ENCODE results near the gene SPIN2A. TPM values are rescaled to one million over a fixed set of nuclear protein-coding genes. Genes with fewer than 3 reads are reported as not detected.

The SPIN2A gene
- total and polyA plus RNA-seq, 2 experiments from 2014 or later = 1.4 to 5.2 TPM

GRCh38 chrX:57138674-57139073 lies 1.5 kb upstream of the SPIN2A start:
- Mint-ChIP-seq H3K4me1 (peaks cover 16% of the 10 kb centered on the region), H3K27ac (no peak overlapping the region), H3K36me3 (ENCODE audit: low read depth) (peaks cover 8% of the 10 kb centered on the region), H3K4me3 (no peak overlapping the region), H3K9me3 (no peaks in the 10 kb centered on the region; the same call in 2 of the 3 replicates), H3K27me3 (ENCODE audit: insufficient read depth, low read depth, poor library complexity) (no peaks in the 10 kb centered on the region)
- Histone ChIP-seq H3K79me2 (replicated peaks; ENCODE audit: insufficient read depth) (no peaks in the 10 kb centered on the region), H3K4me1 (ENCODE audit: insufficient read depth) (peaks cover 4% of the 10 kb centered on the region; the same call in 1 of the 2 replicates), H3F3A (replicated peaks; ENCODE audit: low read depth) (no peaks in the 10 kb centered on the region), H2AFZ (no peak overlapping the region), H3K4me3 (no peak overlapping the region), H3K36me3 (ENCODE audit: insufficient read depth) (no peaks in the 10 kb centered on the region), H3K27me3 (ENCODE audit: insufficient read depth) (no peaks in the 10 kb centered on the region), H3K4me2 (no peak overlapping the region), H3K27ac (ENCODE audit: low read depth) (no peak overlapping the region), H3K9me2 (ENCODE audit: insufficient read depth) (no peaks in the 10 kb centered on the region), H4K20me1 (replicated peaks; ENCODE audit: insufficient read depth) (no peaks in the 10 kb centered on the region)
- ATAC-seq (no peak), DNase-seq (ENCODE audit: low spot score) (no peak)
- TF ChIP-seq REST (IDR thresholded peaks at IDR 0.05; ENCODE audit: unreplicated experiment) = no peak
- TF ChIP-seq ZNF462 (CRISPR knock-in tag; IDR thresholded peaks at IDR 0.05) = no peak
- no peak for TF ChIP-seq POLR2AphosphoS5 (IDR thresholded peaks at IDR 0.05; ENCODE audit: low read depth)
- TF ChIP-seq ETS1 (IDR thresholded peaks at IDR 0.05) = no peak
- TF ChIP-seq CTCF (conservative IDR thresholded peaks at IDR 0.05; ENCODE audit: low read depth in 2 of 2) = no peak
- no peak for TF ChIP-seq ZNF114 (CRISPR knock-in tag; IDR thresholded peaks at IDR 0.05)
- TF ChIP-seq CREB1 (CRISPR knock-in tag; IDR thresholded peaks at IDR 0.05; ENCODE audit: low read depth) = no peak
- TF ChIP-seq ZNF331 (CRISPR knock-in tag; IDR thresholded peaks at IDR 0.05; ENCODE audit: low read depth) = no peak
- TF ChIP-seq STAT1 (IDR thresholded peaks at IDR 0.05; ENCODE audit: unreplicated experiment) = no peak
- no peak for TF ChIP-seq EZH2 (IDR thresholded peaks at IDR 0.05; ENCODE audit: low read depth, unreplicated experiment)
- no peak for TF ChIP-seq EZH2phosphoT487 (IDR thresholded peaks at IDR 0.05; ENCODE audit: unreplicated experiment)
- TF ChIP-seq NANOG (IDR thresholded peaks at IDR 0.05; ENCODE audit: borderline replicate concordance) = no peak
- no peak for TF ChIP-seq JUNB (IDR thresholded peaks at IDR 0.05; ENCODE audit: unreplicated experiment)

Data from GM23338 (cell line).